VCaP (cell line): Measurements from ENCODE around the gene ZNF865.

Experiments
- H3K27ac ChIP-seq: fragments of 450-650 bp; 2 replicates; pipeline ENCODE4 v1.5.1; 2017
- CTCF ChIP-seq: fragments of 450-650 bp; conservative IDR thresholded peaks from 2 replicates; pipeline ENCODE4 v1.5.1; 2017; ENCODE audit warnings: mild to moderate bottlenecking, moderate library complexity

Gene ZNF865

GRCh38 chr19:55613396-55613795 lies 7.9 kb downstream of the ZNF865 start:
- no peak overlapping the region for H3K27ac ChIP-seq
- TF ChIP-seq CTCF, result no peak

GRCh38 chr19:55613930-55614710 lies 8.7 kb downstream of the ZNF865 start:
- no peak for TF ChIP-seq CTCF

GRCh38 chr19:55614711-55615542 lies 9.5 kb downstream of the ZNF865 start:
- TF ChIP-seq CTCF, result no peak
- no peak overlapping the region for H3K27ac ChIP-seq

More at GRCh38 chr19:55613930-55614710, 8.7 kb downstream of the ZNF865 start:
- no peak overlapping the region for H3K27ac ChIP-seq

- no peak overlapping the region for H3K27ac ChIP-seq
- no peak for TF ChIP-seq CTCF
Measured at GRCh38 chr19:55615543-55616394, 10.3 kb downstream of the ZNF865 start.

GRCh38 chr19:55616395-55616875 lies 11.0 kb downstream of the ZNF865 start:
- no peak for TF ChIP-seq CTCF
- H3K27ac ChIP-seq, result no peak overlapping the region

- no peak for TF ChIP-seq CTCF
- H3K27ac ChIP-seq, result no peak overlapping the region
Measured at GRCh38 chr19:55617426-55617825, 12.0 kb downstream of the ZNF865 start.

GRCh38 chr19:55618426-55618825 lies 13.0 kb downstream of the ZNF865 start:
- TF ChIP-seq CTCF, result no peak
- no peak overlapping the region for H3K27ac ChIP-seq
